Measurements from ENCODE around the gene CELF5.
"Not testable (repeated sequence)": the region's sequence is repeated elsewhere in the genome, so short reads cannot be mapped to it uniquely, and the experiment has no call there.

The CELF5 gene

DNA sequence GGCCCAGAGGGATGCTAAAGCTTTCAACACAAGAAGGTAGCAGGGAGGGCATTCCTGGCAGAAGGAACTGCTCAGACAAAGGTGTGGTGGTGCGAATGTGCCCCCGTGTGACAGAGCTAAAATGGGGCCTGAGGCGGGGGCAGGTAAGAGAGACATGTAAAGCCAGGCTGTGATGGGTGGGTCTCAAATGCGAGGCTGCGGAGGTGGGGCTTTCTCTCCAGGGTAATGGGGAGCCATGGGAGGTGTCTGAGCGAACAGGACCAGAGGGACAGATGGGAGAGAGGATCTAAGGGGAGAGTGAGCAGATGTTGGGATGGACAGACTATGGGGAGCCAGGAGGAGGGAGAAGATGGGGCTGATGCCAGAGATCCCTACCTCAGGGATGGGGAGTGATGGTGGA is 97.2 kb downstream of the CELF5 start:
- no peak for DNase-seq (ENCODE audit: low read depth, low spot score)

DNA sequence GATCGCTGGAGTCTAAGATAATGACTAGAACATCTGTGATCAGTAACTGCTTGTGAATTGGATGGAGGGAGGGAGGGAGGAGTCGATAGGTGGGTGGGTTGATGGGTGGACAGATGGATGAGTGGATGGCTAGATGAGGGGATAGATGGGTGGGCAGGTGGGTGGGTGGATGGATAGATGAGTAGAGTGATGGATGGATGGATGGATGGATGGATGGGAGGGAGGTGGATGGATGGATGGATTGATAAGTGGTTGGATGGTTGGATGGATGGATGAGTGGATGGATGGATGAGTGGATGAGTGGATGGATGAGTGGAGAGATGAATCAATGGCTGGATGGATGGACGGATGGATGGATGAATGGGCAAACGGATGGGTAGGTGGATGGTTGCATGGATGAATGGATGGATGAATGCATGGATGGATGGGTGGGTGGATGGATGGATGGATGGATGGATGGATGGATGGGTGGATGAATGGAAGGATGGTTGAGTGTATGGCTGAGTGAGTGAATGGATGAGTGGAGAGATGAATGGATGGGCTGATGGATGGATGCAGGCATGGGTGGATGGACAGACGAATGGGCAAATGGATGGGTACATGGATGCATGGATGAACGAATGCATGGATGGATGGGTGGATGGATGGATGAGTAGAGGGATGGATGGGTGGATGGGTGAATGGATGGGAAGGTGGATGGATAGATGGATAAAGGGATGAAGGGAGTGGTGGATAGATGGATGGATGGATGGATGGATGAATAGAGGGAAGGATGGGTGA is 97.9 kb downstream of the CELF5 start:
- DNase-seq (ENCODE audit: low read depth, low spot score): no peak

DNA sequence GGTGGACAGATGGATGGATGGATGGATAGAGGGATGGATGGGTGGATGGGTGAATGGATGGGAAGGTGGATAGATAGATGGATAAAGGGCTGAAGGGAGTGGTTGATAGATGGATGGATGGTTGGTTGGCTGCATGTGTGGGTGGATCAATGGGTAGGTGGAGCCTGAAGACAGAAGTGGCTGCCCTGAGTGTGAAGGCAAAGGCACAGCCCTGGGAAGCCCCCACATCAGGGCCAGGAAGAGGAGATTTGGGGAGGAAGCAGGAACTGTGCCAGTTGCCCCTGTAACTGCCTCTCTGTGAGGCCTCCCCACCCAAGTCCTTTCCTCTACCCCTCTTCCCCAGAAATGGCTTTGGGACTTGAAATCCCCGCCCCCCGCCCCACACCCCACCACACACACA is 98.6 kb downstream of the CELF5 start:
- DNase-seq (ENCODE audit: low read depth, low spot score): no peak

DNA sequence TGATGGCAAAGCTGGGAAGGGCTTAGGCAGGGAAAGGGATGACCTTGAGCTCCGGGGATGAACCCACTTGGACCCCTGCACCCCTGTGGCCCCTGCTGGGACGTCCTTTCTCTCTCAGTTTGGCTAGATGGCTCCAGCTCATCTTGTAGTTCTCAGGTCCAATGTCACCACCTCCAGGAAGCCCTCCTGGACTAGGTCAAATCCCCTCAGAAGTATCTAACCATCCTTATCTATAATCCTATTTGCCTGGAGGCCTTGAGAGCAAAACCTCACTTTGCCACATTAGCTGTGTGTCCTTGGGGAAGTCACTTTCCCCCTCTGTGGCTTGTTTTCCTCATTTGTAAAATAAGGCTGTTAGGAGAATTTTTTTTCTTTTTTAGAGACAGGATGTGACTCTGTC is 99.2 kb downstream of the CELF5 start:
- DNase-seq (ENCODE audit: low read depth, low spot score): no peak

DNA sequence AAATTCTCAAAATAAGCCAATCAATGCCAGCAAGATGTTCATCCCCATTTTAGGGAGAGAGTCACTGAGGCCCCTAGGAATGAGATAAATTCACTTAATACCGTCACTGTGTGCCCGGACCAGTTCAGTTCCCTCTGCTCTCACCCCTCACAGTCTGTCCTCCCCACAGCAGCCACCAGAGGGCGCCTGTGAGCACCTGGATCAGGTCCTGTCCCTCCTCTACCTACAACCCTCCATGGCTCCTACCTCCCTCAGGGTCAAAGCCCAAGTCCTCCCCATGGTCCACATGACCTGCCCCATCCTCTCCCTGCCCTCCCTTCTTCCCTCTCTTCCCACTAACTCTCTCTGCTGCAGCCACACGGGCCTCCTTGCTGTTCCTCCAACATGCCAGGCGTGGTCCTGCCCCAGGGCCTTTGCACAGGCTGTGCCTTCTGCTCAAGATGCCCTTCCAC is 100.0 kb downstream of the CELF5 start:
- DNase-seq (ENCODE audit: low read depth, low spot score): peak; percentile 53

DNA sequence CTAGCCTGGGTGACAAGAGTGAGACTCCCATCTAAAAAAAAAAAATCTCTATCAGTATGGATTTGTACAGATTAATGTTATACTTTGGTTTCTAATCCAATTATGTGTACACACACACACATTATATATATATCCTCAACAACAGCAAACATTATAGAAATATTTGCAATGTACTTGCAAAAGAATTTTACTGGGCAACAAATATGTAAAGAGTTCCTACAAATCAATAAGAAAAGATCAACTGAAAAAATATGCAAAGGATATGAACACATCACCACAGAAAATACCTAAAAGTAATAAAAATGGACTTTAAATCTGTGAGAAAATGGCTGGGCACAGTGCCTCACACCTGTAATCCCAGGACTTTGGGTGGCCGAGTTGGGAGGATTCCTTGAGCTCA is 101.0 kb downstream of the CELF5 start:
- no peak for DNase-seq (ENCODE audit: low read depth, low spot score)

DNA sequence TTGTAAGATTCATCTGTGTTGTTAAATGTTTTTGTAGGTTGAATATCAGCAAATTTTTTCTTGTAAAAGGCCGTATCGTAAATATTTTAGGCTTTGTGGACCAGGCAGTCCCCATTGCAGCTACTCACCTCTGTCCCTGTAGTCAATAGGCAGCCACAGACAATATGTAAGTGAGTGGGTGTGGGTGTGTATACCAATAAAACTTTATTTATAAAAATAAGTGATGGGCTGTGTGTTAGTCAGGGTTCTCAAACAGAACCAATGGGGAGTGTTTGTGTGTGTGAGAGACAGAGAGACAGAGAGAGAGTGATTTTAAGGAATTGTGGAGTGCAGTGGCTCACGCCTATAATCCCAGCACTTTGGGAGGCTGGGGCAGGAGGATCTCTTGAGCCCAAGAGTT is 104.3 kb downstream of the CELF5 start:
- DNase-seq (ENCODE audit: low read depth, low spot score): no peak

- DNase-seq (ENCODE audit: low read depth, low spot score): no peak
Observed at GRCh38 chr19:3330047-3330446, 105.6 kb downstream of the CELF5 start.

DNA sequence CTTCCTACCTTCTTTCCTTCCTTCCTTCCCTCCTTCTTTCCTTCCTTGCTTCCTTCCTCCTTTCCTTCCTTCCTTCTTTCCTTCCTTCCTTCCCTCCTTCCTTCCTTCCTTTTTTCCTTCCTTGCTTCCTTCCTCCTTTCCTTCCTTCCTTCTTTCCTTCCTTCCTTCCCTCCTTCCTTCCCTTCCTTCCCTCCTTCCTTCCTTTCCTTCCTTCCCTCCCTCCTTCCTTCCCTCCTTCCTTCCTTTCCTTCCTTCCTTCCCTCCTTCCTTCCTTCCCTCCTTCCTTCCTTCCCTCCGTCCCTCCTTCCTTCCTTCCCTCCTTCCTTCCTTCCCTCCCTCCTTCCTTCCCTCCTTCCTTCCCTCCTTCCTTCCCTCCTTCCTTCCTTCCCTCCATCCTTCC is 107.8 kb downstream of the CELF5 start:
- DNase-seq (ENCODE audit: low read depth, low spot score): not testable (repeated sequence)

DNA sequence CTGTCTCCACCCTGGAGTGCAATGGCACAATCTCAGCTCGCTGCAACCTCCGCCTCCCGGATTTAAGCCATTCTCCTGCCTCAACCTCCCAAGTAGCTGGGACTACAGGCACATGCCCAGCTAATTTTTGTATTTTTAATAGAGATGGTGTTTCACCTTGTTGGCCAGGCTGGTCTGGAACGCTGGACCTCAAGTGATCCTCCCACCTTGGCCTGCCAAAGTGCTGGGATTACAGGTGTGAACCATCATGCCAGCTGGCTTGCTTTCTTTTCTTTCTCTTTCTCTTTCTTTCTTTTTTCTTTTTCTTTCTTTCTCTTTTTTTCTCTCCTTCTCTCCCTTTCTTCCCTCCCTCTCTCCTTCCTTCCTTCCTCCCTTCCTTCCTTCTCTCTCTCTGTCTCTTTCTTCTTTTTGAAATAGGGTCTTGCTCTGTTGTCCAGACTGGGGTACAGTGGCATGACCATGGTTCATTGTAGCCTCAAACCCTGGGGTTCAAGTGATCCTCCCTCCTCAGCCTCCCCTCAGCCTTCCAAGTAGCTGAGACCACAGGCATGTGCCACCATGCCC is 108.6 kb downstream of the CELF5 start:
- no peak for DNase-seq (ENCODE audit: low read depth, low spot score)

- DNase-seq (ENCODE audit: low read depth, low spot score): no peak
Observed at GRCh38 chr19:3333662-3334061, 109.2 kb downstream of the CELF5 start.

GRCh38 chr19:3334749-3335430 is 110.4 kb downstream of the CELF5 start:
- DNase-seq (ENCODE audit: low read depth, low spot score): not testable (repeated sequence)

GRCh38 chr19:3335431-3336350 is 111.2 kb downstream of the CELF5 start:
- DNase-seq (ENCODE audit: low read depth, low spot score): no peak

- DNase-seq (ENCODE audit: low read depth, low spot score): no peak
Observed at GRCh38 chr19:3336351-3336679, 111.9 kb downstream of the CELF5 start.

DNA sequence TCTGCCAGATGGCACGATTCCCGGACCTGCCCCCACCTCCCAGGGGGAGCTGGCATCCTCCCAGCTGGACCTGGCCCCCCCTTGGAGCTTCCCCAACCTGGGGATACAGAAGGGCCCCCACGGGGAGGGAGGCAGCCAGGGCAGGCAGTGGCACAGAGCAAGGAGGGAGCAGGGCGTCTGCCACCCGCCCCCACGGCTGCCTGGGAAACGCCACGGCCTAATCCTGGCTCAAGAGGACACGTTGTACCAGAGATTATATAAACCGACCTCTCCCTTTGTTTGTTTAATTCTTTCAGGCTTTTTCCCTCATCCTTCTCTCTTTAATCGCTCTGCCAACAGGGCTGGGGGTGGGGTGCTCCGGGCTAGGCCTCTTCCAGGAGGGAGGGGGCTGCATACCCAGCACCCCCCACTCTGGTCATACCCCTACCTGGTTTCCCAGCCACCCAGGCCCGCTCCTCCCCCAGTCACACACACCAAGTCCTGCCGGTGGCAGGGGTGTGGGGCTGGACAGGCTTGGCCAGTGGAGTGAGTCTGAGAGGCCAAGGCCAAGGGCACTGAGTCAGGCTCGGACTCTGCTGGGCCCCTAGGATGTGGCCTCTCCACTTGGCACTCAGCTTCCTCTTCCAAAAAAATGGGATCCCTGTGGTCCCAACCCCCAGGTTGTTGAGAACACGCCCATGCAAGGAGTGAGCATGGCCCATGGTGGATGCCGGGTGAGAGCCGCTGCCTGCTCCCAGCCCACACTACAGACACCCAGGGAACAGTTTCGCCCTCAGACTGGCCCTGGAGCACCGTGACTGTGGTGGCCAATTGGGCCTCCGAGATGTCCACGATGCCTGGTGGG is 112.4 kb downstream of the CELF5 start:
- DNase-seq (ENCODE audit: low read depth, low spot score): no peak

- no peak for DNase-seq (ENCODE audit: low read depth, low spot score)
Observed at GRCh38 chr19:3338541-3339181, 114.2 kb downstream of the CELF5 start.

DNA sequence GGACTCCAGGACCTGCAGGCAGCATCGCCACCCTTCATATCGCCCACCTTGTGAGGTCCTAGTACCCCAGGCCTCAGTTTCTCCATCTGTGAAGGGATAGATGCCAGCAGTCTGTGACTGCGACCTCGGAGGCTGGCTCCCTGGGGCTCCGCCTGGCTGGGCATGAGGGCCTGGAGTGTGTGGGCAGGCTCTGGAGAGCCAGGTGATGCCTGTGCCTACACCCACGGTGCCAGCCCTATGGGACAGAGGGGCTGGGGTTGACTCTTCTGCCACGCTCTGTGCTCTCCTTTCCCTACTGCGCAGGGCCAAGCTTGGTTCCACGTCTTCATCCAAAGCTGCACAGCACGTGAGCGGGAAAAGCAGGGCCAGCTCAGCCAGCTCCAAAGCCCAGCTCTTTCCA is 115.9 kb downstream of the CELF5 start:
- DNase-seq (ENCODE audit: low read depth, low spot score): no peak

DNA sequence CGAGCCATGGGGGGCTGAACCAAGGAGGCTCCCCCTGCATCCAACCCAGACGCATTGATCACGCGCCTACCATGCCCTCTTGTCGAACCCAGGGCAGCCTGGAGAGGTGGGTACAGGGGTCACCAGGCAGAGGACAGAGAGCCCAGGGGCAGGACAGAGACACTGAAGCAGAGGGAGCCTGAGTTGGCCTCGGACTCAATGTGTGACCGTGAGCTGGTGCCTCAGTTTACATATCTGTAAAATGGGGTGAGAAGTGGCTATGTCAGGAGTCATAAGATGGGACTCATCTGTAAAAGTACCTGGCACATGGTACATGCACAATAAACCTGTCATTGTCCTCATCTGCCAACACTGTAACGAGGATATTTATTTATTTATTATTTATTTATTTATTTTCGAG is 117.8 kb downstream of the CELF5 start:
- DNase-seq (ENCODE audit: low read depth, low spot score): no peak

DNA sequence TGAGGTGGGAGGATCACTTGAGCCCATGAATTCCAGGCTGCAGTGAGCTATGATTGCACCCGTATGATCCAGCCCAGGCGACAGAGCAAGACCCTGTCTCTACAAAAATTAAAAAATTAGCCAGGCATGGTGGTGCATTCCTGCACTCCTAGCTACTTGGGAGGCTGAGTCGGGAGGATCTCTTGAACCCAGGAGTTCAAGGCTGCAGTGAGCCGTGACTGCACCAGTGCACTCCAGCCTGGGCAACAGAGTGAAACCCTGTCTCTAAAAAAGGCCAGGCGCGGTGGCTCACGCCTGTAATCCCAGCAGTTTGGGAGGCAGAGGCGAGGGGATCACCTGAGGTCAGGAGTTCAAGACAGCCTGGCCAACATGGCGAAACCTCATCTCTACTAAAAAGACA is 118.5 kb downstream of the CELF5 start:
- not testable (repeated sequence) for DNase-seq (ENCODE audit: low read depth, low spot score)
